Measurements from ENCODE around the gene ZDHHC4. TPM values are rescaled to one million over a fixed set of nuclear protein-coding genes. Genes with fewer than 3 reads are reported as not detected.
A peak's percentile ranks its signal among the peaks of the same experiment; 100 is the strongest.

The ZDHHC4 gene
- total and polyA plus RNA-seq, 2 of the 13 experiments (the other 11 are each of a cell fraction or from before 2014, with no cell fraction given): 83.2 to 188 TPM

DNA sequence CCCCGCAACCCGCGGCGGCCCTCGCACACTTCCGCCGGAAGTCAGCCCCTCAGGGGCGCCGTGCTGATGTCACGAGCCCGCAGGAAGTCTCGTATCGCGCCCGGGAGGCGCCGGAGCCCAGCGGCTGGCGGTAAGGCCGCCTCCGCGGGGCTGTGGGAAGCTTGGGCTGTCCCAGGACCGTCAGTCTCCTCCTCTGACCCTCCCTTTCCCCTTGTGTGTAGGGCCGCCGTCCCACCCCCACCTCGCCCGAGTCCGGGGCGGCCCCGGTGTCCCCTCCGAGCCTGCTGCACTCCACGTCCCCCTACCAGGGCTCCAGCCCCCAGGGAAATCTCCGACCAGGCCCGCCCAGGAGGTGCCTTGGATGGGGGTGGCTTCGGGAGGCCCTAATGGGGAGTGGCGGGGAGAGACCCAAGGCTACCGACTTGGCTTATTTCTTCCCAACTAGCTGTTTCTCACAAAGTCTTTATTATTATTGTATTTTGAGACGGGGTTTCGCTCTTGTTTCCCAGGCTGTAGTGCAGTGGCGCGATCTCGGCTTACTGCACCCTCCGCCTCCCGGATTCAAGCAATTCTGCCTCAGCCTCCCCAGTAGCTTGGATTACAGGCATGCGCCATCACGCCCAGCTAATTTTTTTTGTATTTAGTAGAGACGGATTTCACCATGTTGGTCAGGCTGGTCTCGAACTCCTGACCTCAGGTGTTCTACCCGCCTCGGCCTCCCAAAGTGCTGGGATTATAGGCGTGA, at the start of gene ZDHHC4 (continued):
- TF ChIP-seq JARID2 (CRISPR knock-in tag; IDR thresholded peaks at IDR 0.05; ENCODE audit: insufficient replicate concordance) (peak; percentile 50), GZF1 (CRISPR knock-in tag; IDR thresholded peaks at IDR 0.05) (no peak), ZNF589 (CRISPR knock-in tag; conservative IDR thresholded peaks at IDR 0.05) (0 out of 2 replicates have a peak, but pooled peaks have one; percentile 35), POLR2AphosphoS5 (IDR thresholded peaks at IDR 0.05; ENCODE audit: low read depth, low read length) (peak; percentile 86), ZBTB20 (CRISPR knock-in tag; IDR thresholded peaks at IDR 0.05; ENCODE audit: borderline replicate concordance, low read depth) (peak; percentile 71; the same call in 1 of the 2 replicates), SIX1 (CRISPR knock-in tag; IDR thresholded peaks at IDR 0.05; ENCODE audit: borderline replicate concordance) (0 out of 2 replicates have a peak, but pooled peaks have one; percentile 15), RAD51 (IDR thresholded peaks at IDR 0.05; ENCODE audit: borderline replicate concordance) (no peak), KLF16 (CRISPR knock-in tag; IDR thresholded peaks at IDR 0.05) (peak in 1 of 2 experiments; percentile 81; a peak in 1 of 4 replicates), RXRB (CRISPR knock-in tag; IDR thresholded peaks at IDR 0.05; ENCODE audit: borderline replicate concordance) (peak; percentile 54; the same call in 1 of the 2 replicates), ETV5 (CRISPR knock-in tag; IDR thresholded peaks at IDR 0.05; ENCODE audit: borderline replicate concordance) (peak; percentile 96), ZNF510 (CRISPR knock-in tag; IDR thresholded peaks at IDR 0.05; ENCODE audit: low read depth) (no peak), ZNF20 (CRISPR knock-in tag; IDR thresholded peaks at IDR 0.05) (no peak; the same call in 1 of the 2 replicates), BORCS8-MEF2B (CRISPR knock-in tag; IDR thresholded peaks at IDR 0.05) (peak; percentile 76; the same call in 1 of the 2 replicates), SATB2 (CRISPR knock-in tag; IDR thresholded peaks at IDR 0.05) (peak; percentile 61; the same call in 1 of the 2 replicates), PHF20 (CRISPR knock-in tag; IDR thresholded peaks at IDR 0.05) (peak; percentile 80), ZNF230 (CRISPR knock-in tag; IDR thresholded peaks at IDR 0.05) (no peak), ZNF768 (CRISPR knock-in tag; IDR thresholded peaks at IDR 0.05) (no peak), GFI1 (CRISPR knock-in tag; IDR thresholded peaks at IDR 0.05; ENCODE audit: borderline replicate concordance) (peak; percentile 71), ZSCAN20 (CRISPR knock-in tag; IDR thresholded peaks at IDR 0.05; ENCODE audit: borderline replicate concordance) (0 out of 2 replicates have a peak, but pooled peaks have one; percentile 36), POLR2G (IDR thresholded peaks at IDR 0.05; ENCODE audit: low read depth, low read length) (peak; percentile 95), ZFP37 (CRISPR knock-in tag; IDR thresholded peaks at IDR 0.05; ENCODE audit: borderline replicate concordance) (0 out of 2 replicates have a peak, but pooled peaks have one; percentile 62), ZFYVE20 (CRISPR knock-in tag; IDR thresholded peaks at IDR 0.05; ENCODE audit: borderline replicate concordance, low read depth) (no peak), CBX5 (CRISPR knock-in tag; IDR thresholded peaks at IDR 0.05; ENCODE audit: borderline replicate concordance) (peak; percentile 83; the same call in 1 of the 2 replicates), IRF2 (CRISPR knock-in tag; IDR thresholded peaks at IDR 0.05) (peak; percentile 57; the same call in 1 of the 2 replicates), POLR2AphosphoS2 (IDR thresholded peaks at IDR 0.05; ENCODE audit: low read depth, low read length) (no peak), GATAD2A (CRISPR knock-in tag; IDR thresholded peaks at IDR 0.05) (0 out of 2 replicates have a peak, but pooled peaks have one; percentile 45)
- TF ChIP-seq, protein P1, sequence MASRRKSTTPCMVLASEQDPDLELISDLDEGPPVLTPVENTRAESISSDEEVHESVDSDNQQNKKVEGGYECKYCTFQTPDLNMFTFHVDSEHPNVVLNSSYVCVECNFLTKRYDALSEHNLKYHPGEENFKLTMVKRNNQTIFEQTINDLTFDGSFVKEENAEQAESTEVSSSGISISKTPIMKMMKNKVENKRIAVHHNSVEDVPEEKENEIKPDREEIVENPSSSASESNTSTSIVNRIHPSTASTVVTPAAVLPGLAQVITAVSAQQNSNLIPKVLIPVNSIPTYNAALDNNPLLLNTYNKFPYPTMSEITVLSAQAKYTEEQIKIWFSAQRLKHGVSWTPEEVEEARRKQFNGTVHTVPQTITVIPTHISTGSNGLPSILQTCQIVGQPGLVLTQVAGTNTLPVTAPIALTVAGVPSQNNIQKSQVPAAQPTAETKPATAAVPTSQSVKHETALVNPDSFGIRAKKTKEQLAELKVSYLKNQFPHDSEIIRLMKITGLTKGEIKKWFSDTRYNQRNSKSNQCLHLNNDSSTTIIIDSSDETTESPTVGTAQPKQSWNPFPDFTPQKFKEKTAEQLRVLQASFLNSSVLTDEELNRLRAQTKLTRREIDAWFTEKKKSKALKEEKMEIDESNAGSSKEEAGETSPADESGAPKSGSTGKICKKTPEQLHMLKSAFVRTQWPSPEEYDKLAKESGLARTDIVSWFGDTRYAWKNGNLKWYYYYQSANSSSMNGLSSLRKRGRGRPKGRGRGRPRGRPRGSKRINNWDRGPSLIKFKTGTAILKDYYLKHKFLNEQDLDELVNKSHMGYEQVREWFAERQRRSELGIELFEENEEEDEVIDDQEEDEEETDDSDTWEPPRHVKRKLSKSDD (CRISPR knock-in tag; IDR thresholded peaks at IDR 0.05; ENCODE audit: low read depth): 0 out of 2 replicates have a peak, but pooled peaks have one; percentile 42
- TF ChIP-seq, protein P2, sequence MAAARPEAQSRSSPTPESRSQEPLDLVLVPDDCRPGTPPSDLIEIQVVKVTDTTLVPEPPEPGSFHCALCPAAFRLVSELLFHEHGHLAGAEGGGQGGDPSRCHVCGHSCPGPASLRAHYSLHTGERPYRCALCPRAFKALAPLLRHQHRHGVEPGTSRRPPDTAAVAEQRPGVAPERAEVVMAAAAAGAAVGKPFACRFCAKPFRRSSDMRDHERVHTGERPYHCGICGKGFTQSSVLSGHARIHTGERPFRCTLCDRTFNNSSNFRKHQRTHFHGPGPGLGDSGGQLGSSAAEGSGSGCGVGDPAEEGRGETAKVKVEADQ (CRISPR knock-in tag; IDR thresholded peaks at IDR 0.05; ENCODE audit: borderline replicate concordance): no peak
